ENCODE measurements around the gene LRSAM1.

DNA sequence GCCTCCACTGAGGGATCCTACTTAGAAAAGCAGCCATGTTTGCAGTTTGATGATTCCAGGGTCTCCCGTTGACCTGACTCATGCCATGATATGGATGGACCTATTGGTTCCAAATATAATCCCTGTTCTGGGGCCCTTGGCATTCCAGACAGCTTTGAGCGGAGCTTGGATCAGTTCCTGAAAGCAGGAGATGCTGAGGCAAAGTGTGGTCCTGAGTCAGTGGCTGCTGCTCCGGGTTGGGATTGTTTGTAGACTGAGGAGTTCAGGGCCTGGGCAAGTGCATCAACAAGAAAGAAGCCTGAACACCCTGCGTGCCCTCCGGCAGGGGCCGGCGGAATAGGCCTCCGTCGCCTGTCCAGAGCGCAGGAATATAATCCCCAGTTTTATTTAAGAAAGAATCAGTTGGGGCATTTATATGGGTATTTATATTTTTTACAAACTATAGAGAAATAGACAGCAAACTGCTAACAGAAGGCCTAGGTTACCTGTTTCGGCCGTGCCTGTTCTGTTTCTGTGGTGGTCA, 50.6 kb downstream of the LRSAM1 start:
- TF ChIP-seq GABPA (IDR thresholded peaks at IDR 0.05 in 1 of 2, conservative IDR thresholded peaks at IDR 0.05 in 1 of 2) (no peak), FOXA1 (IDR thresholded peaks at IDR 0.05) (no peak), EGR1 (IDR thresholded peaks at IDR 0.05; ENCODE audit: low read depth in 2 of 2) (no peak), YY1 (IDR thresholded peaks at IDR 0.05) (no peak), TAF1 (conservative IDR thresholded peaks at IDR 0.05) (no peak), JUND (IDR thresholded peaks at IDR 0.05) (no peak), RAD21 (IDR thresholded peaks at IDR 0.05) (no peak), SP1 (IDR thresholded peaks at IDR 0.05) (no peak), RXRA (IDR thresholded peaks at IDR 0.05) (no peak)
- TF ChIP-seq, protein P1, sequence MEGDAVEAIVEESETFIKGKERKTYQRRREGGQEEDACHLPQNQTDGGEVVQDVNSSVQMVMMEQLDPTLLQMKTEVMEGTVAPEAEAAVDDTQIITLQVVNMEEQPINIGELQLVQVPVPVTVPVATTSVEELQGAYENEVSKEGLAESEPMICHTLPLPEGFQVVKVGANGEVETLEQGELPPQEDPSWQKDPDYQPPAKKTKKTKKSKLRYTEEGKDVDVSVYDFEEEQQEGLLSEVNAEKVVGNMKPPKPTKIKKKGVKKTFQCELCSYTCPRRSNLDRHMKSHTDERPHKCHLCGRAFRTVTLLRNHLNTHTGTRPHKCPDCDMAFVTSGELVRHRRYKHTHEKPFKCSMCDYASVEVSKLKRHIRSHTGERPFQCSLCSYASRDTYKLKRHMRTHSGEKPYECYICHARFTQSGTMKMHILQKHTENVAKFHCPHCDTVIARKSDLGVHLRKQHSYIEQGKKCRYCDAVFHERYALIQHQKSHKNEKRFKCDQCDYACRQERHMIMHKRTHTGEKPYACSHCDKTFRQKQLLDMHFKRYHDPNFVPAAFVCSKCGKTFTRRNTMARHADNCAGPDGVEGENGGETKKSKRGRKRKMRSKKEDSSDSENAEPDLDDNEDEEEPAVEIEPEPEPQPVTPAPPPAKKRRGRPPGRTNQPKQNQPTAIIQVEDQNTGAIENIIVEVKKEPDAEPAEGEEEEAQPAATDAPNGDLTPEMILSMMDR (IDR thresholded peaks at IDR 0.05; ENCODE audit: low read depth, low read length, missing input control) = no peak
- TF ChIP-seq, protein P2, sequence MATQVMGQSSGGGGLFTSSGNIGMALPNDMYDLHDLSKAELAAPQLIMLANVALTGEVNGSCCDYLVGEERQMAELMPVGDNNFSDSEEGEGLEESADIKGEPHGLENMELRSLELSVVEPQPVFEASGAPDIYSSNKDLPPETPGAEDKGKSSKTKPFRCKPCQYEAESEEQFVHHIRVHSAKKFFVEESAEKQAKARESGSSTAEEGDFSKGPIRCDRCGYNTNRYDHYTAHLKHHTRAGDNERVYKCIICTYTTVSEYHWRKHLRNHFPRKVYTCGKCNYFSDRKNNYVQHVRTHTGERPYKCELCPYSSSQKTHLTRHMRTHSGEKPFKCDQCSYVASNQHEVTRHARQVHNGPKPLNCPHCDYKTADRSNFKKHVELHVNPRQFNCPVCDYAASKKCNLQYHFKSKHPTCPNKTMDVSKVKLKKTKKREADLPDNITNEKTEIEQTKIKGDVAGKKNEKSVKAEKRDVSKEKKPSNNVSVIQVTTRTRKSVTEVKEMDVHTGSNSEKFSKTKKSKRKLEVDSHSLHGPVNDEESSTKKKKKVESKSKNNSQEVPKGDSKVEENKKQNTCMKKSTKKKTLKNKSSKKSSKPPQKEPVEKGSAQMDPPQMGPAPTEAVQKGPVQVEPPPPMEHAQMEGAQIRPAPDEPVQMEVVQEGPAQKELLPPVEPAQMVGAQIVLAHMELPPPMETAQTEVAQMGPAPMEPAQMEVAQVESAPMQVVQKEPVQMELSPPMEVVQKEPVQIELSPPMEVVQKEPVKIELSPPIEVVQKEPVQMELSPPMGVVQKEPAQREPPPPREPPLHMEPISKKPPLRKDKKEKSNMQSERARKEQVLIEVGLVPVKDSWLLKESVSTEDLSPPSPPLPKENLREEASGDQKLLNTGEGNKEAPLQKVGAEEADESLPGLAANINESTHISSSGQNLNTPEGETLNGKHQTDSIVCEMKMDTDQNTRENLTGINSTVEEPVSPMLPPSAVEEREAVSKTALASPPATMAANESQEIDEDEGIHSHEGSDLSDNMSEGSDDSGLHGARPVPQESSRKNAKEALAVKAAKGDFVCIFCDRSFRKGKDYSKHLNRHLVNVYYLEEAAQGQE (IDR thresholded peaks at IDR 0.05) = no peak
- TF ChIP-seq, protein P3, sequence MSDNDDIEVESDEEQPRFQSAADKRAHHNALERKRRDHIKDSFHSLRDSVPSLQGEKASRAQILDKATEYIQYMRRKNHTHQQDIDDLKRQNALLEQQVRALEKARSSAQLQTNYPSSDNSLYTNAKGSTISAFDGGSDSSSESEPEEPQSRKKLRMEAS (IDR thresholded peaks at IDR 0.05) = no peak
- TF ChIP-seq, protein P4, sequence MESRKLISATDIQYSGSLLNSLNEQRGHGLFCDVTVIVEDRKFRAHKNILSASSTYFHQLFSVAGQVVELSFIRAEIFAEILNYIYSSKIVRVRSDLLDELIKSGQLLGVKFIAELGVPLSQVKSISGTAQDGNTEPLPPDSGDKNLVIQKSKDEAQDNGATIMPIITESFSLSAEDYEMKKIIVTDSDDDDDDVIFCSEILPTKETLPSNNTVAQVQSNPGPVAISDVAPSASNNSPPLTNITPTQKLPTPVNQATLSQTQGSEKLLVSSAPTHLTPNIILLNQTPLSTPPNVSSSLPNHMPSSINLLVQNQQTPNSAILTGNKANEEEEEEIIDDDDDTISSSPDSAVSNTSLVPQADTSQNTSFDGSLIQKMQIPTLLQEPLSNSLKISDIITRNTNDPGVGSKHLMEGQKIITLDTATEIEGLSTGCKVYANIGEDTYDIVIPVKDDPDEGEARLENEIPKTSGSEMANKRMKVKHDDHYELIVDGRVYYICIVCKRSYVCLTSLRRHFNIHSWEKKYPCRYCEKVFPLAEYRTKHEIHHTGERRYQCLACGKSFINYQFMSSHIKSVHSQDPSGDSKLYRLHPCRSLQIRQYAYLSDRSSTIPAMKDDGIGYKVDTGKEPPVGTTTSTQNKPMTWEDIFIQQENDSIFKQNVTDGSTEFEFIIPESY (IDR thresholded peaks at IDR 0.05) = no peak
- TF ChIP-seq, protein P5, sequence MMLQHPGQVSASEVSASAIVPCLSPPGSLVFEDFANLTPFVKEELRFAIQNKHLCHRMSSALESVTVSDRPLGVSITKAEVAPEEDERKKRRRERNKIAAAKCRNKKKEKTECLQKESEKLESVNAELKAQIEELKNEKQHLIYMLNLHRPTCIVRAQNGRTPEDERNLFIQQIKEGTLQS (IDR thresholded peaks at IDR 0.05) = no peak

Measured in liver (tissue), 3 donors.